HG03097 (cell line): ENCODE measurements around the gene CLDN12.
A peak's percentile ranks its signal among the peaks of the same experiment; 100 is the strongest.

Experiments
- ATAC-seq: cut with Tn5 transposase; IDR thresholded peaks from one replicate; pipeline ENCODE4 v1.9.1; 2021; ENCODE audit not compliant: unreplicated experiment, low FRiP score

CLDN12 gene

DNA sequence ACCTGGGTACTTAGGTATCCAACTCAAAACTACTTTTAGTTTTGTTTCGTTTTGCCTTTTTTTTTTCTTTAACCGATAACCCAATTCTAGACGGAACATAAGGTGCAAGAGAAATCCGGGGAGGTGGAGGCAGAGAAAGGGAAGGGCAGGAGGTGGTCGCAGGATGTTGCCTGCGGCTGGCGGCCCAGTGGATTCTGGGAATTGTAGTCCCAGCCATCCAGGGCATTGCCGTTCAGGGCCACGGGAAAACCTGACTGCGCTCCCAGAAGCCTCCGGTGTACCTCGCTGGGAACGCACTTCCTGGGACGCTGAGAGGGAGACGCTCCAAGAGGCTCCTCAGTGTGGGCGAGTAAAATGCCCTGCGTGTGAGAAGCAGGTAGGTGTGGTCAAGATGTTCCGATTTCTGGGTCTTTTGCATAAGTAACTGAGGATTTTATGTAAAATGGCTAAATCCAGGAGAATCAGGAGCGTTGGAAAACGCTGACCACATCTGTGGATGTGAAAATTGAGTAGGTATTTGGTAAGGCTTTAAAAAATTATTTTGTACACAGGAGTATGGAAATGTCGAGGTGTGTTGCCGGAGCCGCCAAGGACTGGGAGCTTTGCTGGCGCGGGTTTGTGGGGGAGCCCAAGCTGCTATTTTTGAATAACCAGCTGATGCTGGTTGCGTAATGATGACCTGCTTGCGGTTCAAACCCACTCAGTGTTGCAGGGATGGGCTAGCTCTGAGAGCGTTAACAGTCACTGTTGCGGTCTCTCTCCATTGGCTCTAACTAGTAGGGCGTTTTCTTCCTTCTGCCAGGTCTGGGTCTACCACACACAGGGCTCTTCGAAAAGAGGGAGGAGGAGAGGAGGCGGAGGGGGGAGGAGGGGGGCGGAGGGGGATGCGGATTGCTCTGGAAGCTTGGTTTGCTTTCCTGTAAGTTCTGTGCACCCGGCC, at the start of gene CLDN12:
Gene CLDN12, plus strand, starts transcription at position 288 of the 940 bp plus-strand sequence. CDS start 9,216 bp downstream, outside the sequence.
- ATAC-seq, result peak; percentile 95

GRCh38 chr7:90383422-90383821, 19.8 kb upstream of the CLDN12 start:
- ATAC-seq, result no peak

- ATAC-seq, result no peak
Measured at GRCh38 chr7:90383861-90384260, 19.4 kb upstream of the CLDN12 start.

DNA sequence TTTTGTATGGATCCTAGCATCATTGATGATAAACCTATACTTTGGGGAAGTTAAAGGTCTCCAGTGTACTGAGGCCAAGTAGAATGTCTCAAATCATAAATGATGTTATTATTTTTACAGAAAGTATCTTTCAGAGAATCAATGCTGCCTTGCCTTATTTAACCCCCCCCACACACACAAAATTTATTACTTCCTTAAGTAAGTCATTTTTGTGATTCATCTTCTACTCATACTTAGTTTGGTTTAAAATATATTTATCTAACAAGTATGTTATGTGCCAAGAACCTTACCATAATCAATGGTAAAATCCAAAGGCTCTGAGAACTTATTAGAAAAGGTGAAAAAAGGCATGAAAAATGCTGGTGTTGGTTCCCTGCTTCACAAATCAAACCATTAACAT, 18.8 kb upstream of the CLDN12 start:
- no peak for ATAC-seq

GRCh38 chr7:90387470-90388240, 15.6 kb upstream of the CLDN12 start:
- ATAC-seq, result no peak

DNA sequence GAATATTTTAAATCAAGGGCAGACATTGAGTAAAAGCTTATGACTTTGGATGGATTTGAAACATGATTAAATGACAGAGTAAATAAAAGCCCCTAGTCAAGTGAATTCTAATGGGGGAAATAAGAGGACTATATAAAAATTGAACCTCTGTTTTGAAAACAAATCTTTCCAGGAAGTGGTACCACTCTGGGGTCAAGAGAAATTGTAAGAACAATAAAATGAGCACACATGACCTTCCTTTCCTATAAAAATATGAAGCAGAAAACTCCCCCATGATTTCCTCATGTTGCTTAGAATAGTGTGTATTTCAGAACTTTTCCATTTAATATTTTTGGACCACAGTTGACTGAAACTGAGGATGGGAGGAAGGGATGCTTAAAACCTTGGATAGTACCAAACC, 12.3 kb upstream of the CLDN12 start:
- ATAC-seq, result no peak

- ATAC-seq, result no peak
Measured at GRCh38 chr7:90391488-90391887, 11.8 kb upstream of the CLDN12 start.

- ATAC-seq, result no peak
Measured at GRCh38 chr7:90396420-90396819, 6.8 kb upstream of the CLDN12 start.

DNA sequence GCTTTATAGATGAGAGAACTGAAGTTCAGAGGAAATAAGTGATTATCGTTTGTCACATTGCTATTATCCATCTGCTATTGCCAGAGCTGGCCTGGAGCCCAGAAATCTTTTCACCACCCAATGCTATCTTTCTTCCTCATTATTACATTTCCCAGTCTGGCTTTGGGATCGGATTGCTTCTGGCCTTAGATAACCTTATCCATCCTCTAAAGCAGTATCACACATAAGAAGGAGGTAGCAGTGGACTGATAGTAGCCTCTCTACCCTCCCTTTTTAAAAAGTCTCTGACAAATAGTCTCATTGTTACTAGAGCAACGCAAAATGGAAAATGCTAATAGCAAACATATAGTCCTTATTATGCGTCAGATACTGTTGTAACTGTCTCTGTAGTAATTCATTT, 1.3 kb upstream of the CLDN12 start:
- no peak for ATAC-seq

DNA sequence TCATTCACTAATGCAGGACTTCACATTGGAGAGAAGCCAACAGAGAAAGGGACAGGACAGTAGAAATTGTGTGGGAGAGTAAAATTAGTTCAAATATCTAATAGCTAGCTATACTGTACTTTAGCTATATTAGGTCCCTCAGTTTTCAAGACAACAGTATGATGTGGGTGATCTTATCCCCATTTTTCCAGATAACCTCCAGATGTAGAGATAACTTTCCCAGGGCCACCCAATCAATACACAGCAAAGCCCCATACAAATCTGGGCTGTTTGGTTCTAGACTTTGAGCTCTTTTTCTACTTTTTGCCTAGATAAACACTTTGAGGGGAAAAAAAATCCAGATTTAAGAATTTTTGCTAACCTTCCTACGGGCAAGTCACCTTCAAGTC, 482 bp upstream of the CLDN12 start:
- ATAC-seq, result no peak

- no peak for ATAC-seq
Measured at GRCh38 chr7:90404777-90405176, 1.5 kb downstream of the CLDN12 start.

- no peak for ATAC-seq
Measured at GRCh38 chr7:90407484-90407821, 4.2 kb downstream of the CLDN12 start.

GRCh38 chr7:90408142-90408541, 4.9 kb downstream of the CLDN12 start:
- no peak for ATAC-seq

DNA sequence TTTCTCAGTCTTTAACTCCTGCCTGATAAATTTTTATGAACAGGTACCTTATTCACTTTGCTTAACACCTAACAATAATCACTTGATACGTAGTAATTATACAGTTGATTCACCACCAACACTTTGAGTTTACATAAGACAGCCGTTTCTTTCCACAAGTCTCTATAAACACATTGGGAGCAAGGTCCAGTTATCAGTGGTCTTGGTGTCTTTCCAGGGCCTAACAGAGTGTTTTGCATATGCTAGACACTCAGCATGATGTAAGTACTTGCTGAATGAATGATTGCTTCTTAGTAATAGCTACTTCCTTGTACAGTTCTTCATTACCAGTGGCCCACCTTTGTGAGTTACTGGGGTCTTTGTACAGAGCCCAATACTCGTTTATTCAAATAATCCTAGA, 6.4 kb downstream of the CLDN12 start:
- ATAC-seq, result no peak

- ATAC-seq, result no peak
Measured at GRCh38 chr7:90411510-90411909, 8.2 kb downstream of the CLDN12 start.

GRCh38 chr7:90412458-90413184, 9.4 kb downstream of the CLDN12 start:
- no peak for ATAC-seq

DNA sequence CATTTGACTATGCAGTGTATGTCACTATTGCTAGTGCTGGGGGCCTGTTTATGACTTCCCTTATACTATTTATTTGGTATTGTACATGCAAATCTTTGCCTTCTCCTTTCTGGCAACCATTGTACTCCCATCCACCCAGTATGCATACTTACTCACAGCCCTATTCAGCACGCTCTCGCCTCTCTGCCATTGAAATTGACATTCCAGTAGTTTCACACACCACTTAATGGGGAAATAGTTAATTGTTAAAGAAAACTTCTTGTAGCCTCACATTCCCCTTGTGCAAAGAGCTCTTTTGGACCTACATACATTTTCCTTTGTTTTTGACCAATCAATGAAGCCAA, 9.9 kb downstream of the CLDN12 start:
- no peak for ATAC-seq

GRCh38 chr7:90421651-90422050, 18.4 kb downstream of the CLDN12 start:
- ATAC-seq, result no peak

DNA sequence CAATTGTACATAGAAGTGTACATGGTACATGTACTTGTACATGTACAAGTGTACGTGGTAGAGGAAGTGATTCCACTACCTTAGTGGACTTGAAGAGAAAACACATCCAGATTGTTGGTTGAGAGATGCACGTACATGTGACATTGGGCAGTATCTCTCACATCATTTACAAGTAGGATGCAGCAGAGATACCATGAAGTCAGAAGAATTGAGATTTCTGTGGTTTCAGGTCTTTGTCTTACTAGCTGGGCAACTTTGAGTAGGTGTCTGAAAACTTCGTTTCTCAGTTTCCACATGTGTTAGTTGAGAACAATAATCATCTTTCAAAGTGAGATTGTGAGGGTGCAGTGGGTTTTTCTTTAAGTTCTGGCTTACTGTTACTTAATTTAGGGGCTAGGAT, 21.5 kb downstream of the CLDN12 start:
- no peak for ATAC-seq

DNA sequence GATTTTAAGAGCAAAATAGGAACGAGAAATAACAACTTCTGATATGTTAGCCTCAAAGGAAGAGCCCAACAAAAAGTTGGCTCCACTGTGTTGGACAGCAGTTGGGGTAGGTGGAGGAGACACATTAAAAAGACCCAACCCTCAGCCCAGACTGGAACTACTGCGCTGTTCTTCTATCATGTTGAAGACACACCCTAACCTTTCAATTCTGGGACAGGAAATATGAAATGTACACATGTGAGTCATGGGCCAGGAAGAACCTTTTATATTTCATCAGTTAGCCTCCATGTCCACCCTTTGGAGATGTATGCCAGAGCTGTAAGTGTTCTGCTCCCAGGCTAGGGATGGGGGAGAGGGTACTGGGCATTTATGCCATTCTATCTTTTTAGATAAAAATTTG, 22.1 kb downstream of the CLDN12 start:
- no peak for ATAC-seq
